H1 (cell line): Measurements from ENCODE around the gene MOG. TPM values are rescaled to one million over a fixed set of nuclear protein-coding genes. Genes with fewer than 3 reads are reported as not detected.

Source experiments
- CTCF ChIA-PET: fragments of 300-600 bp; sonication (Branson Sonifier 250); formaldehyde crosslinking; loops from one replicate; lab custom pipeline; 2021; ENCODE audit not compliant: partially characterized antibody; lab: Charles Lee
- POLR2A ChIA-PET: fragments of 300-600 bp; sonication (Branson Sonifier 250); formaldehyde crosslinking; loops from one replicate; lab custom pipeline; 2021; ENCODE audit warnings: inconsistent platforms; ENCODE audit not compliant: partially characterized antibody; lab: Charles Lee
- DNase-seq, 2 experiments: peaks; one replicate each; pipeline versions ENCODE4 v3.0.0 to v3.0.0-alpha.2; 2010 to 2022; ENCODE audit warnings: low spot score in 2 of 2, low read depth in 1 of 2, mixed read lengths in 1 of 2
- FAIRE-seq: peaks from 2 replicates; lab custom pipeline; 2011; peaks lifted over from hg19 to GRCh38; lab: Jason Lieb, UNC
- H2AFZ ChIP-seq: 2 replicates; pipeline ENCODE4 v1.8.1; 2012; ENCODE audit warnings: low read length, inconsistent platforms
- H2AK5ac ChIP-seq: 2 replicates; pipeline ENCODE4 v1.6.1; 2013; ENCODE audit warnings: low read depth, low read length
- H2BK120ac ChIP-seq: replicated peaks from 2 replicates; pipeline ENCODE3; 2013; ENCODE audit warnings: low read depth, low read length, inconsistent platforms
- H2BK12ac ChIP-seq: 2 replicates; pipeline ENCODE4 v1.6.1; 2013; ENCODE audit warnings: low read depth, low read length
- H2BK15ac ChIP-seq: 2 replicates; pipeline ENCODE4 v1.6.1; 2013; ENCODE audit warnings: low read length
- H2BK20ac ChIP-seq: 2 replicates; pipeline ENCODE4 v1.6.1; 2013; ENCODE audit warnings: low read length
- H2BK5ac ChIP-seq: 2 replicates; pipeline ENCODE4 v1.6.1; 2013; ENCODE audit warnings: low read depth, low read length
- H3K14ac ChIP-seq: 2 replicates; pipeline ENCODE4 v1.6.1; 2013; ENCODE audit warnings: inconsistent platforms; ENCODE audit not compliant: insufficient read length
- H3K18ac ChIP-seq: 2 replicates; pipeline ENCODE4 v1.6.1; 2013; ENCODE audit warnings: low read length; ENCODE audit errors: extremely low read depth
- H3K23ac ChIP-seq: 2 replicates; pipeline ENCODE4 v1.6.1; 2013; ENCODE audit warnings: inconsistent platforms; ENCODE audit not compliant: insufficient read length
- H3K23me2 ChIP-seq: 2 replicates; pipeline ENCODE4 v1.6.1; 2013; ENCODE audit warnings: low read depth, low read length
- H3K27ac ChIP-seq: 2 replicates; pipeline ENCODE4 v1.6.1; 2011; ENCODE audit warnings: low read depth, low read length, inconsistent platforms
- H3K27me3 ChIP-seq, 4 experiments: replicated peaks in 1 of 4; 1 replicate in 1 of 4; 2 replicates in 3 of 4; pipeline versions ENCODE4 v1.6.1 to v1.8.1; 2011 to 2013; ENCODE audit warnings: low read length in 3 of 4, mild to moderate bottlenecking in 3 of 4, inconsistent platforms in 2 of 4, mixed read lengths in 2 of 4, moderate library complexity in 1 of 4; ENCODE audit not compliant: control insufficient read depth in 3 of 4, insufficient read depth in 3 of 4; ENCODE audit errors: extremely low read depth in 1 of 4
- H3K36me3 ChIP-seq, 4 experiments: 2 replicates each; pipeline versions ENCODE4 v1.6.1 to v1.8.1; 2011 to 2013; ENCODE audit warnings: mild to moderate bottlenecking in 4 of 4, low read length in 3 of 4, moderate library complexity in 2 of 4, control low read depth in 1 of 4, inconsistent platforms in 1 of 4; ENCODE audit not compliant: insufficient read depth in 4 of 4, control insufficient read depth in 2 of 4
- H3K4ac ChIP-seq: replicated peaks from 2 replicates; pipeline ENCODE3; 2013; ENCODE audit warnings: low read length, low read depth, mixed read lengths, inconsistent platforms; ENCODE audit not compliant: insufficient read length
- H3K4me1 ChIP-seq, 4 experiments: replicated peaks in 1 of 4; 1 replicate in 1 of 4; 2 replicates in 3 of 4; pipeline versions ENCODE4 v1.6.1 to v1.8.1; 2011 to 2013; ENCODE audit warnings: low read length in 3 of 4, inconsistent platforms in 2 of 4, mixed read lengths in 1 of 4; ENCODE audit not compliant: insufficient read depth in 4 of 4, control insufficient read depth in 3 of 4
- H3K4me2 ChIP-seq, 2 experiments: 2 replicates each; pipeline versions ENCODE4 v1.6.1 to v1.8.1; 2011 to 2013; ENCODE audit warnings: low read depth in 2 of 2, low read length in 2 of 2, control low read depth in 1 of 2, inconsistent platforms in 1 of 2, mild to moderate bottlenecking in 1 of 2; ENCODE audit not compliant: insufficient read depth in 1 of 2
- H3K4me3 ChIP-seq, 4 experiments: fragments of 200-600, 300-600 bp in 1 of 4; sonication (generic), shearing (Covaris generic), sonication (Bioruptor Twin) in 1 of 4; 2 replicates each; pipeline versions ENCODE4 v1.5.1 to v1.8.1; 2011 to 2016; ENCODE audit warnings: low read length in 4 of 4, low read depth in 3 of 4, control low read depth in 2 of 4, inconsistent platforms in 2 of 4, mild to moderate bottlenecking in 2 of 4, mixed read lengths in 1 of 4, moderate library complexity in 1 of 4; ENCODE audit not compliant: insufficient read depth in 2 of 4; ENCODE audit errors: extremely low read depth in 1 of 4
- H3K56ac ChIP-seq: replicated peaks from 2 replicates; pipeline ENCODE3; 2013; ENCODE audit warnings: low read depth, mild to moderate bottlenecking, mixed read lengths, low read length, inconsistent platforms; ENCODE audit not compliant: insufficient read length
- H3K79me1 ChIP-seq: 2 replicates; pipeline ENCODE4 v1.6.1; 2013; ENCODE audit warnings: low read depth, low read length, control low read depth
- H3K79me2 ChIP-seq, 2 experiments: 2 replicates each; pipeline versions ENCODE4 v1.6.1 to v1.8.1; 2012 to 2013; ENCODE audit warnings: low read length in 2 of 2, mild to moderate bottlenecking in 2 of 2, inconsistent platforms in 1 of 2; ENCODE audit not compliant: insufficient read depth in 2 of 2, control insufficient read depth in 1 of 2
- H3K9ac ChIP-seq, 4 experiments: replicated peaks in 1 of 4; 1 replicate in 1 of 4; 2 replicates in 3 of 4; pipeline versions ENCODE4 v1.6.1 to v1.8.1; 2011 to 2013; ENCODE audit warnings: low read depth in 3 of 4, low read length in 3 of 4, control low read depth in 2 of 4, mild to moderate bottlenecking in 2 of 4, moderate library complexity in 2 of 4, inconsistent platforms in 1 of 4; ENCODE audit errors: extremely low read depth in 1 of 4
- H3K9me3 ChIP-seq, 2 experiments: 2 replicates each; pipeline versions ENCODE4 v1.6.1 to v1.8.1; 2012 to 2013; ENCODE audit warnings: mild to moderate bottlenecking in 2 of 2, moderate library complexity in 2 of 2, control low read depth in 1 of 2, inconsistent platforms in 1 of 2, low read depth in 1 of 2, low read length in 1 of 2, mixed read lengths in 1 of 2; ENCODE audit not compliant: insufficient read depth in 2 of 2
- H4K20me1 ChIP-seq, 2 experiments: replicated peaks in 1 of 2; 2 replicates each; pipeline versions ENCODE3 to v1.8.1; 2011 to 2013; ENCODE audit warnings: inconsistent platforms in 2 of 2, low read length in 2 of 2, mild to moderate bottlenecking in 1 of 2; ENCODE audit not compliant: insufficient read depth in 2 of 2, control insufficient read depth in 1 of 2
- H4K5ac ChIP-seq: 2 replicates; pipeline ENCODE4 v1.6.1; 2013; ENCODE audit warnings: low read length, low read depth, mixed read lengths, inconsistent platforms; ENCODE audit not compliant: insufficient read length
- H4K8ac ChIP-seq: 2 replicates; pipeline ENCODE4 v1.8.0; 2013; ENCODE audit warnings: mild to moderate bottlenecking, moderate library complexity, low read length, inconsistent platforms; ENCODE audit not compliant: insufficient read depth; ENCODE audit errors: extremely low read depth
- H4K91ac ChIP-seq: replicated peaks from 2 replicates; pipeline ENCODE3; 2013; ENCODE audit warnings: low read length, mixed read lengths, inconsistent platforms; ENCODE audit not compliant: insufficient read length
- CTCF ChIP-seq, 3 experiments: IDR thresholded peaks; 1 replicate in 2 of 3; 2 replicates in 1 of 3; pipeline versions ENCODE4 v1.5.1 to v1.6.1; 2011; ENCODE audit warnings: low read length in 3 of 3, mild to moderate bottlenecking in 3 of 3, inconsistent platforms in 2 of 3, low read depth in 1 of 3, moderate library complexity in 1 of 3; ENCODE audit not compliant: insufficient read depth in 1 of 3; ENCODE audit errors: control extremely low read depth in 1 of 3
- NANOG ChIP-seq: IDR thresholded peaks from 2 replicates; pipeline ENCODE4 v1.6.1; 2011; ENCODE audit warnings: low read length, low read depth, mild to moderate bottlenecking, inconsistent platforms; ENCODE audit not compliant: insufficient read depth, poor library complexity, severe bottlenecking
- NRF1 ChIP-seq: IDR thresholded peaks from 2 replicates; pipeline ENCODE4 v1.6.1; 2011; ENCODE audit warnings: mild to moderate bottlenecking, low read depth, low read length, improper control_type of control experiment
- RAD21 ChIP-seq, 2 experiments: IDR thresholded peaks in 1 of 2; conservative IDR thresholded peaks in 1 of 2; 2 replicates each; pipeline ENCODE4 v1.6.1; 2011; ENCODE audit warnings: low read depth in 2 of 2, low read length in 2 of 2, improper control_type of control experiment in 1 of 2, inconsistent platforms in 1 of 2, mild to moderate bottlenecking in 1 of 2, moderate library complexity in 1 of 2
- WGBS, 2 experiments: shearing (Covaris generic) in 1 of 2; methylation state at CpG; one replicate each; pipeline versions ENCODE4 v1.1.6 to v1.1.7; 2013 to 2015; ENCODE audit warnings: low lambda C conversion rate in 2 of 2, mixed read lengths in 2 of 2, inconsistent platforms in 1 of 2, low coverage in 1 of 2, missing lambda C conversion rate in 1 of 2; ENCODE audit not compliant: insufficient replicate concordance in 2 of 2, insufficient coverage in 1 of 2, insufficient read length in 1 of 2; ENCODE audit errors: extremely low coverage in 1 of 2, missing lambda C conversion rate in 1 of 2; 5-methylcytosine and 5-hydroxymethylcytosine counted together
- polyA plus RNA-seq, 7 experiments: library from polyadenylated mRNA; depleted of rRNA in 3 of 7; stranded (reverse) in 5 of 7; unstranded in 2 of 7; fragments of >200 nt in 5 of 7; fragments of 200-250 nt in 2 of 7; gene quantifications; 1 replicate in 5 of 7; 2 replicates in 1 of 7; 4 replicates in 1 of 7; pipeline versions ENCODE4 v1.2.1 to v1.2.3, GENCODE V29; 2011 to 2013; ENCODE audit warnings: missing spikeins in 2 of 7, mixed read lengths in 2 of 7
- total RNA-seq: library from RNA; stranded (reverse); fragmentation: NEBNext Ultra II Directional; extraction: Animal tissue kit (Norgen Biotek cat#: 25700); gene quantifications from 2 replicates; pipeline ENCODE4 v1.2.1, GENCODE V29; 2021

Gene MOG
- total and polyA plus RNA-seq, 2 of the 8 experiments (the other 6 are each of a cell fraction or from before 2014, with no cell fraction given) = 0.17 to 0.86 TPM

GRCh38 chr6:29651413-29652197, 5.3 kb upstream of the MOG start:
- Histone ChIP-seq H3K14ac (no peak overlapping the region), H2BK5ac (no peak overlapping the region; the same call in 1 of the 2 replicates), H2BK120ac (no peak overlapping the region), H3K27me3 (no peaks in the 10 kb centered on the region), H3K27ac (no peak overlapping the region), H4K20me1 (no peaks in the 10 kb centered on the region), H3K4ac (no peak overlapping the region), H2BK12ac (no peak overlapping the region), H3K23ac (no peak overlapping the region), H3K18ac (no peak overlapping the region), H3K4me1 (peaks cover 3 to 21% (median 11%) of the 10 kb centered on the region in 4 experiments; a peak in 6 of 7 replicates)
- no peak for FAIRE-seq
- CTCF ChIA-PET = interaction anchor here (0.7 to 33.1 kb wide), 15 partner anchors 4 to 165 kb away, joined by 3 to 658 read pairs (median 8); partner anchors contain the start of genes GABBR1, MOG and ZFP57
- TF ChIP-seq NANOG (no peak), NRF1 (no peak), RAD21 (IDR thresholded peaks at IDR 0.05 in 1 of 2, conservative IDR thresholded peaks at IDR 0.05 in 1 of 2; ENCODE audit: low read depth in 2 of 2, low read length in 2 of 2) (peak; percentile 3 to 28; a peak in 2 of 4 replicates), CTCF (IDR thresholded peaks at IDR 0.05; ENCODE audit: control extremely low read depth in 1 of 3, insufficient read depth in 1 of 3, low read depth in 1 of 3, low read length in 3 of 3) (peak in 2 of 3 experiments; percentile 39 to 57; a peak in 2 of 4 replicates)
- TF ChIP-seq, all 59 proteins: peak for 2
- H3K9ac ChIP-seq = no peak overlapping the region
- no peak overlapping the region for H2AFZ ChIP-seq
- H2BK20ac ChIP-seq = no peak overlapping the region
- H3K56ac ChIP-seq = no peak overlapping the region
- H4K5ac ChIP-seq = no peak overlapping the region
- no peak overlapping the region for H4K8ac ChIP-seq
- WGBS, 2 experiments = 60% methylated on average over 6 of the region's 8 CpGs; no CpG with 5 or more reads in 1 of the 2 experiments
- POLR2A ChIA-PET = interaction anchor here (0.9 to 7.7 kb wide), 3 partner anchors 12 to 27 kb away, joined by 3 to 78 read pairs (median 14); partner anchors contain the start of gene GABBR1
- H4K91ac ChIP-seq = no peak overlapping the region
- no peak overlapping the region for H3K4me3 ChIP-seq
- no peaks in the 10 kb centered on the region for H3K79me2 ChIP-seq
- no peaks in the 10 kb centered on the region for H3K9me3 ChIP-seq
- H2AK5ac ChIP-seq = no peak overlapping the region
- H3K23me2 ChIP-seq = no peaks in the 10 kb centered on the region
- no peak for DNase-seq
- H3K36me3 ChIP-seq = no peaks in the 10 kb centered on the region
- H2BK15ac ChIP-seq = no peak overlapping the region
- no peaks in the 10 kb centered on the region for H3K79me1 ChIP-seq
- no peak overlapping the region for H3K4me2 ChIP-seq
